ENCODE data around the gene INAFM2.

INAFM2 gene

GRCh38 chr15:40328751-40329150 lies 5.3 kb downstream of the INAFM2 start:
- H3K4me1 Mint-ChIP-seq, result peaks cover 62% of the 10 kb centered on the region
- H3K27me3 Mint-ChIP-seq (ENCODE audit: low read depth, poor library complexity), result peaks cover 37% of the 10 kb centered on the region
- no peaks in the 10 kb centered on the region for H3K9me3 Mint-ChIP-seq
- H3K36me3 Mint-ChIP-seq (ENCODE audit: low read depth), result peaks cover 18% of the 10 kb centered on the region
- no peak for TF ChIP-seq CTCF (IDR thresholded peaks at IDR 0.05)
- H3K4me3 Mint-ChIP-seq, result no peak overlapping the region
- no peak for DNase-seq
- H3K27ac Mint-ChIP-seq, result no peak overlapping the region

- Mint-ChIP-seq H3K36me3 (ENCODE audit: low read depth) (peaks cover 18% of the 10 kb centered on the region), H3K4me3 (no peak overlapping the region), H3K4me1 (peaks cover 68% of the 10 kb centered on the region), H3K27me3 (ENCODE audit: low read depth, poor library complexity) (peaks cover 34% of the 10 kb centered on the region), H3K27ac (no peak overlapping the region), H3K9me3 (no peaks in the 10 kb centered on the region)
- no peak for TF ChIP-seq CTCF (IDR thresholded peaks at IDR 0.05)
- no peak for DNase-seq
Observed at GRCh38 chr15:40329804-40330203, 6.3 kb downstream of the INAFM2 start.

GRCh38 chr15:40330368-40330836 lies 6.9 kb downstream of the INAFM2 start:
- TF ChIP-seq CTCF (IDR thresholded peaks at IDR 0.05), result no peak
- Mint-ChIP-seq H3K27me3 (ENCODE audit: low read depth, poor library complexity) (peaks cover 28% of the 10 kb centered on the region), H3K27ac (no peak overlapping the region), H3K4me1 (peaks cover 62% of the 10 kb centered on the region), H3K9me3 (no peaks in the 10 kb centered on the region), H3K4me3 (no peak overlapping the region), H3K36me3 (ENCODE audit: low read depth) (peaks cover 14% of the 10 kb centered on the region)
- no peak for DNase-seq

- Mint-ChIP-seq H3K36me3 (ENCODE audit: low read depth) (peaks cover 11% of the 10 kb centered on the region), H3K9me3 (no peaks in the 10 kb centered on the region), H3K4me1 (peaks cover 64% of the 10 kb centered on the region), H3K4me3 (no peak overlapping the region), H3K27ac (no peak overlapping the region), H3K27me3 (ENCODE audit: low read depth, poor library complexity) (peaks cover 28% of the 10 kb centered on the region)
- no peak for DNase-seq
- TF ChIP-seq CTCF (IDR thresholded peaks at IDR 0.05), result no peak
Observed at GRCh38 chr15:40331026-40331425, 7.5 kb downstream of the INAFM2 start.

- peaks cover 5% of the 10 kb centered on the region for H3K36me3 Mint-ChIP-seq (ENCODE audit: low read depth)
- no peak overlapping the region for H3K4me3 Mint-ChIP-seq
- no peaks in the 10 kb centered on the region for H3K9me3 Mint-ChIP-seq
- no peak overlapping the region for H3K27ac Mint-ChIP-seq
- no peak for TF ChIP-seq CTCF (IDR thresholded peaks at IDR 0.05)
- H3K27me3 Mint-ChIP-seq (ENCODE audit: low read depth, poor library complexity), result peaks cover 24% of the 10 kb centered on the region
- DNase-seq, result no peak
- peaks cover 58% of the 10 kb centered on the region for H3K4me1 Mint-ChIP-seq
Observed at GRCh38 chr15:40331637-40332036, 8.1 kb downstream of the INAFM2 start.

GRCh38 chr15:40332113-40332781 lies 8.8 kb downstream of the INAFM2 start:
- Mint-ChIP-seq H3K4me3 (no peak overlapping the region), H3K36me3 (ENCODE audit: low read depth) (no peaks in the 10 kb centered on the region), H3K4me1 (peaks cover 55% of the 10 kb centered on the region), H3K27me3 (ENCODE audit: low read depth, poor library complexity) (peaks cover 20% of the 10 kb centered on the region), H3K27ac (no peak overlapping the region), H3K9me3 (no peaks in the 10 kb centered on the region)
- DNase-seq, result no peak
- no peak for TF ChIP-seq CTCF (IDR thresholded peaks at IDR 0.05)
